Glomerular visceral epithelial cell (primary cell): ENCODE results near the gene ZBTB42.
A peak's percentile ranks its signal among the peaks of the same experiment; 100 is the strongest.

ENCODE experiments used
- DNase-seq: peaks from one replicate; pipeline ENCODE4 v3.0.0-alpha.2; 2016; ENCODE audit errors: extremely low spot score

ZBTB42 gene

DNA sequence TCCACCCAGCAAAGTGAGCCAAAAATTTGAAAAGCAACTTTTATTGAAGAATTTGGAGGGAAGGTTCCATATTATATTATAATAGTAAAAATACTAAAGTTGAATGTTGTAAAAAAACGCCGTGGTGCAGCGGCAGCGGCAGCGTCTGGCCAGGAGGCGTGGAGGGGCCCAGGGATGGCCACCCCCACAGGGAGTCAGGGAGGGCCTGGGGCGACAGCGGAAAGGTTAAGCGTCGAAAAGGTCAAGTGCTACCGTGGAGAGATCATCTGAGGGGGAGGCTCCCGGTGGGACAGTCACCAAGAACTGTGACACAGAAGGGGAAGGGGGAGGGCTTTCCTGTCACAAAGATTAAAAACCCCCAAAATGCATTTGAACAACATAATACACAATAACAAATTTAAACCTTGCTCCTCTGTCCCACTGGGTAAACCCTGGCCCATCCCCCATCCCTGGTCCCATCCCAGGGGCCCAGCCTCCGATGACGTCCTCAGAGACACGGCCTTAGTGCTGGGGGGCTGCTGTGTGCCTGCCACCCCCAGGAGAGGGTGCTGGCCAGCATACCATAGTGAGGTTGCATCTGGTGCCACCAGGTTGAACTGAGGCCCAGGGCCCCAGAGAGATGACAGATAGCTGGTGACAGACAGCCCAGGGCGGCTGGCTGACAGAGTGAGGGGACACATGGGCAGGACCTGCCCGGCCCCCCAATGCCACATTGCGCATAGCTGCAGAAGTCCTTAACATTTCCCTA is 31.4 kb upstream of the ZBTB42 start:
- DNase-seq = no peak

DNA sequence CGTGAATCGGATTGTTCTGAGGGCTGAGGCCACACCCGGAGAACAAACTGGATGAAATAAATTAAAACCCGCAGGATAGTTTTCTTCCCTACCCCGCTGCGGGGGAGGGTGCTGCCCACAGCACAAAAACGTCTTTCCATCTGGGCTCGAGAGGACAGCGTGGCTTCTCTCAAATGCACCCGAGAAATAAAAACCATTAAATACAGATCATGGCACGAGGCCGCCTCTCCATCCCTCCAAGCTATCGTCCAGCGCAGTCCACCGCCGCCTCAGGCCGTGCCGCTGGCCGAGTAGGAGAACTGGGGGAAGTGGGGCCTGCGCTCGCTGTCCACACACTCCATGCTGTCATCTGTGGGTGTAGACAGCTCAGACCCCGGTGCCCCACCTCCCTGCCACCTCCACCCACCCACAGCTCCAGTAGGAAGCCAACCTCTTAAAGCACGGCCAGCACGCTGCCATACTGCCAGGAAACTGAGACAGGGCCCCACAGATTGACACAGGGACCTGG is 30.8 kb upstream of the ZBTB42 start:
- DNase-seq = no peak

DNA sequence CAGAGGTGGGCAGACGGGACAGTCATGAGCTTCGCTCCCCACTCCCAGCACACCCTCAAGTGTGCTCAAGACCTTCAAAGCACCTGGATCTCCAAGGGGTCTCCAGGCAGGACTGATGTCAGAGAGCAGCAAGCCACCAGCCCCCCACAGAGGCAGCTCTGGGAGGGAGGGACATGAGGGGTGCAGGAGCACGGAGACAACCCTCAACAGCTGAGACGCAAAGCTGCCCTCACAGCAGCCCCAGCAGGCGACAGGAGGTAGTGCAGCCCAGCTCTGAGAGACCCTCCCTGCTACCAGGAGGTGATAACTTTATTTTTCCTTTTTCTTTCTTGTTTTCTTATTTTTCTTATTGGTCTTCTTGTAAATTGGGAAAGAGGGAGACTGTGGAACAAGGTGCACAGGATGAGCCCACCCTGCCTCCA is 30.0 kb upstream of the ZBTB42 start:
- peak; percentile 15 for DNase-seq

DNA sequence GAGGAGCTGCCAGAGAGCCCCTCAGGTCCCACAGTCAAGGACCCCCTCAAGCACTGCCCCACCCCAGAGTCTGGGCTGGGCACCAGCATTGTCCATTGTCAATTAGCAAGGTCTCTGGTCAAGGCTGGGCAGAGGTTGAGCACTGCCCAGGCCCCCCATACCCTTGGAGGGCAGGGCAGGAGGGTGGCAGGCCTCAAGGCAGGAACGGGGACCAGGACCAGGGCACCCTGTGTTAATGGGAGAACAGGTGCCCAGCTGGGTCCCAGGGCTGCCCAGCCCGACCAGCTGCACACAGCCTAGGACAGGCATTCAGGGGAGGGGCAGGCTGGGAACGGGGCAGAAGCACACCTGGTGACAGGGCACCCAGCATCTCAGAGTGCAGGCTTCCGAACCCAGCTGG is 29.5 kb upstream of the ZBTB42 start:
- no peak for DNase-seq

DNA sequence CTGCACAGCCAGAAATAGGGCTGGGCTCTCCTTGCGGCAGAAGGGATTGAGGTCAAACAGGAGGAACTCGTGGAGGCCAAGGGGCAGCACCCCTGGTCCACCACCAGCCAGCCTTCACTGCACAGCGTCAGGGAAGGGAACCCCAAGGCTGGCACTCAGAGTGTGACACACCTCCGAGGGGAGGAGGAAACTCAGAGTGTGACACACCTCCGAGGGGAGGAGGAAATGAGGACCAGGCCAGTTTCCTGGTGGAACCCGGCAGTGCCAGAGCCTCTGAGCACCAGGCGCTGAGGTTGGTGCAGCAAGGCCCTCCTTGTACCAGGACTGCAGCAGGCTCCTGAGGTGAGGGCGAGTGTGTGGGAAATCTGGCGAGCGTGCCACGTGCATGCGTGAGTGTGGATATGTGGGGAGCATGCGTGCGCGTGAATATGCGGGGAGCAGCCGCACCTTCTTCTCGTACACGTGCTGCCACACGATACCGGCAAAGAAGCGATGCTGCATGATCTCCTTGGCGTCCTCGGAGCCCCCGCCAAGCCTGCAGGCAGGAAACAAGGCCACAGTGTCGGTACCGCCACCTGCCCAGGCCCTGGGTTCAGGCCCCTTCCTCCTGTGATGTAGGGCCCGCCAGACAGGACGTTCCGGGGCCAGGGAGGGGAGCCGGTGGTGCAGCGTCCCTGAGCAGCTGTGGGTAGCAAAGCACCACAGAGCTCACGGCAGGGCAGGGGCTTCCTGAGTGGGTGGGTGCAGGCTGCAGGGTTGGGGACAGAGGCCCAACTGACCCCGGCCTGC is 28.8 kb upstream of the ZBTB42 start:
- DNase-seq = no peak

DNA sequence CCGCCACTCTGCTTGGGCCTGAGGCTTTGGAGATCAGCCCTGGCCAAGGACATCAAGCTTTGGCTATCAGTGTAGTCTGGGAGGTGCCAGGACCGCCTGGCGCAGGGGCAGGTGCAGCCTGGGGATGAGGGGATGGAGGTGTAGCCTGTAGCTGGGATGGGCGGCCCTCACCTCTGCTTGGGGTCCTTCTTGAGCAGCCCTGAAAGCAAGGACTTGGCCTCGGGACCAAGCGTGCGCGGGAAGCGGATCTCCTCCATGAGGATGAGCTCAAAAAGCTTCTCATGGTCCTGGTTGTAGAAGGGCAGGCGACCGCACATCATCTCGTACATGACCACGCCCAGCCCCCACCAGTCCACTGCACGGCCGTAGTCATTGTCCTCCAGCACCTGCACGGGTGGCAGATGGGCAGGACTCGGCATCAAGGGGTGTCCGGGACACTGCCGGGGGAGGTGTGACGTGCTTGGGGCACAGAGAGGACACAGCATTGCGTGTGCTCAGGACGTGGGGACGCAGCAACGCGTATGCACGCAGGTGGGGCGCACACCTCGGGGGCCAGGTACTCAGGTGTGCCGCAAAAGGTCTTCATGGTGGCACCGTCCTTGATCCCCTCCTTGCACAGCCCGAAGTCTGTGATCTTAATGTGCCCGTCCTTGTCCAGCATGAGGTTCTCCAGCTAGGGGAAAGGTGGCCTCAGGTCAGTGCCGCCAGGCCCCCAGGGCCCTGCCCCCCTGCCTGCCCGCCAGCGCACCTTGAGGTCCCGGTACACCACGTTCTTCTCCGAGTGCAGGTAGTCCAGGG is 28.0 kb upstream of the ZBTB42 start:
- no peak for DNase-seq

DNA sequence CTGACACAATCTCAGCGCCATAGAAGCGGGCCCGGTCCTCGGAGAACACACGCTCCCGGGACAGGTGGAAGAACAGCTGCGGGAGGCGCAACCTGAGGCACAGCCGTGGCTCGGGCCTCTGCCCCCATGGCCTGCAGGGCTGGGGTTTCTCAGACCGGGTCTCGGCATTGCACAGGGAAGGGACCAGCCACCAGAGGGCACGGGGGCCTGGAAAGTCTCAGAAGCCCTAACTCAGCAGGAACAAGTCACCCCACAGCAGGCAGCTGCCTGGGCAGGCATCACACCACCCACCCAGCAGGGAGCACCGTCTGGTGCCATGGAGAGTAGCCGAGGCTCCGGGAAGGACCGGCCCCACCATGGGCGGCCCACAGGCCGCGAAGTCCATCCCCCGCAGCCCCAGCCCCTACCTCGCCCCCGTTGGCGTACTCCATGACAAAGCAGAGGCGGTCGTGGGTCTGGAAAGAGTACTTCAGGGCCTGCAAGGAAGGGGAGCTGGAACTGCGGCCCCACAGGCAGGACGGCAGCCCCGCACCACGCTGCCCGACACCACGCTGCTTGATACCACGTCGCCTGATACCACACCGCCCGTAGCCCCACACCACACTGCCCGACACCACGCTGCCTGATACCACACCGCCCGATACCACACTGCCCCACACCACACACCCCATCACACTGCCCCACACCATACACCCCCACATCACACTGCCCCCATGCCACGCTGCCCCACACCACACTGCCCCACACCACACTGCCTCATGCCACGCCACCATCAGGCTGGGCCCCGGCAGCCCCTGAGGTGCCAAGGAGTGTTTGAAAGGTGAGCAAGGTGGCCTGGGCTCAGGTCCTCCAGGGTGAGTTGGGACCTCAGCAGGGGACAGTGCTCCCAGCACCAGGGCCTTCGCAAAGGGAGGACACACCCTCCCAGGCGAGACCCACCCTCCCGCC is 27.1 kb upstream of the ZBTB42 start:
- no peak for DNase-seq

DNA sequence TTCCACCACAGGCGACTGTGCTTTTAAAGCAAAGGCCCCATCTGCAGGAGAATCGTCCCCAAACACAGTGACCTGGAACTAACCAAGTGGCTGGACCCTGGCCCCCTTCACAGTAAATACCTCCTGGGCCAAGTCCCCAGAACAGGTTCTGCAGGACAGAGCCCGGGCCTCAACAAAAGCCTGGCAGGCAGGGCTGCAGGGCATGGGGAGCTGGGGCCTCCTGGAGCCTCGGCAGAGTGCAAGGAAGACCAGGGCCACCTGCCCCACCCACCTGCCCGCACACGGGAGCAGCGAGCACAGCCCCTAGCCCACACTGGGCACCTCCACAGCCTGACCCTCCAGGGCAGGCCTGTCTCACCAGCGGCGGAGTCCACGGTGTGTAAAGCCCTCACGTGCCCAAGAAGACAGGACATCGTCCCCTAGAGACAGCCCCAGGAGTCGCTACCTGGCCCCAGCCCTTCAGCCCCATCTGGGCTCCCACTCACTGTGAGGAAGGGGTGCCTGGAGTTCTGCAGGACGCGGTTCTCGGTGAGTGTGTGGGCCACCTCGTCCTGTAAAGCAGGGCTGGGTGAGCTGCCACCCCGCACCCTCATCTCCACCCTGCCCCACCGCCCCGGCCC is 26.3 kb upstream of the ZBTB42 start:
- no peak for DNase-seq

DNA sequence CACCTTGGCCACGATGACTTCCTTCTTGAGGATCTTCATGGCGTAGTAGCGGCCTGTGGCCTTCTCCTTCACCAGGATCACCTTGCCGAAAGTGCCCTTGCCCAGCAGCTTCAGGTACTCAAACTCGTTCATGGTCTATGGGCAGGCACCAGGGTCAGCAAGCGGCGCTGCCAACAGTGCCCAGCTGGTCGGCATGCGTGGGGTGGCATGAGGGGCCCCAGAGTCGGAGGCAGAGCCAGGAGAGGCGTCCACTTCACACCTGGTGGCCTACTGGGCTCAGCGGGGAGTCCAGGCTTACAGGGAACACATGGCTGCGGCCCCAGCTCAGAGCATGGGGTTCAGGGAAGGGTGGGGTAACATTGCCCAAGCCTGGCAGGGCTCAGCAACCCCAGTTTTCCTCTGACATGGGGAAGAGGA is 25.8 kb upstream of the ZBTB42 start:
- DNase-seq = no peak

DNA sequence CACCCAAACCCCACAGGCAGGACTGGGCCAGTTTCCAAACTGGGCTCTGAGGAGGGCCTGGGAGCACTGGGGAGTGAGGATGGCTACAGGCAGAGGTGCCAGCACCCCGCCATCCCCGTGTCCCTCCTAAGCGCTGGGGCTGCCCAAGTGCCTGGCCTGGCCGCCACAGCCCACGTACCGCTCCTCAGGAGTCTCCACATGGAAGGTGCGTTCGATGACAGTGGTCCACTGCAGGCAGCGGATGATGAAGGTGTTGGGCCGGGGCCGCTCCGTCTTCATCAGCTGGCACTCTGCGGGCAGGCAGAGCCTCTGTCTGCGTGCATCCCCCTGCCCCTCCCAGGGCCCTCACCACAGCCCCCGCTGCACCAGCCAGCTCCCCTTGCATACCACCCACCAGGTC is 24.4 kb upstream of the ZBTB42 start:
- no peak for DNase-seq

DNA sequence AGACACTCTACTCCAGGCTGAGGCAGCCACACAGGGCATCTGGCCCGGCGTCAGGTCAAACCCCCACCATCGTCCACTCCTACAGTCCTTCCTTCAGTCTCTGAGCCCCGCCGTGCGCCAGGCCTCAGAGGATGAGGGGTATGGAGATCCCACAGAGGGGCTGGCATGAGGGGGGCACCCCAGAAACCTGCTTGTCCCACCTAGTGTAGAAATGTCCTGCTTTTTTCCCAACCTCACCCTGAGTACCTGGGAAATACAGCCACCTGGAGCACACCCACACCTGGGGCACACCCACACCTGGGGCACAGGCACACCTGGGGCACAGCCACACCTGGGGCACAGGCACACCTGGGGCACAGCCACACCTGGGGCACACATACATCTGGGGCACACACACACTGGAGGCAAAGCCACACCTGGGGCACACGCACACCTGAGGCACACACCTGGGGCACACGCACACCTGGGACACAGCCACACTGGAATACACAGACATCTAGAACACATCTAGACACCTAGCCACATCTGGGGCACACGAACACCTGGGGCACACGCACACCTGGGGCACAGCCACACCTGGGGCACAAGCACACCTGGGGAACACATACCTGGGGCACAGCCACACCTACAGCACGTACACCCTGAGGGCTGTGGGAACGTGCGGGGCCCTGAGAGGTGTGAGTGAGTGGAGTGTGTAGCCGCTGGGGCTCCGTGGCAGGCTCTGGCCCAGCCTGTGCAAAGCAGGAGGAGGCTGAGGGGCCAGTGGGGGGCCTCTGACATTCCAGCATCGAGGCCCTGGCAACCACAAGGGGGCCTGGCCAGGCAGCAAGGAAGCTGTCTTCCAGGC is 23.7 kb upstream of the ZBTB42 start:
- DNase-seq = no peak

DNA sequence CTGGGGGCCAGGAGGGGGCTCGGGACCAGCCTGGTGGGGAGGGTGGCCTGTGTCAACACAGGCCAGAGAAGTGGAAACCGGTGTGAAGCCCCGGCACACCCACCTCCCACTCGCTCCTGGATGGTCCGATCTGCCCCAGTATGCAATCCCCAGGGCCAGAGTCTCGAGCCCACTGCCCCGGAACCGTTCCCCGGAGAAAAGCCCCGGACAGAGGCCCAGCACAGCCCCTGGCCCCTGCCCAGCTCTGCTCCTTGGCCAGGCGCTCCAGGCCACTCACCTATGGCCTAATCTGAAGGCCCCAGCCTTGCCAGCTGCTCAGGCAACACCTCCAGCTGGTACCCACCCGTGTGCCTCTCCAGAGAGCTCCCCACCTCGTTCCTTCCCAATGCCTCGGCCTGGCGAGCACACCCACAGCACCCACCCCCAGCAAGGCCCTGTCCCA is 23.1 kb upstream of the ZBTB42 start:
- DNase-seq = no peak

DNA sequence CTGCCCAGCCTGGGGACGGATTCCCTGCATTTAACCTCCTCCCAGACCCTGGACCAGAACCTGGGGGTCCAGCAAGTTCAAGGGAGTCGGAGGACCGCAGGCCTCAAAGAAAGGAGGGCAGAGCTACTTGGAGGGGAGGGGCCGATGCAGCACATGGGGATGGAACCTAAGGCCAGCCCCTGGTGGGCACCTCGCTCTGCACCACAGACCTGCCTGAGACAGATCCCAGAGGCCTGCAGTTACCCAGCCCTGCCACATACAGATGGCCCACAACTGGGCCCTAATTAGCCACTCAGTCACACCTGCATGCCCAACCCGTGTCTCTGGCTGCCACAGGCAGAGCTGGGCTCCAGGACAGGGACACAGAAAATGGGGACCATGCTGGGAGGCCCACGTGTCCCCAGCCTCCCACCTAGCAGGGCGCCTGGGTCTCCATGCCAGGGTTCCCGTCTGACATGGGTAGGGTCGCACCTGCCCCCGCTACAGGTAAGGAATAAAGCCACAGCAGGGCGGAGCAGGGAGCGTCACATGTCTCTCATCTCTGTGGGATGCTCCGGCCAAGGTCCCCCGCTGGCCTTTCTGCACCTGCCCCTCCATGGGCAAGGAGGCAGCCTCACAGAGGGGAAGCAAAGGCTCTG is 22.1 kb upstream of the ZBTB42 start:
- no peak for DNase-seq

DNA sequence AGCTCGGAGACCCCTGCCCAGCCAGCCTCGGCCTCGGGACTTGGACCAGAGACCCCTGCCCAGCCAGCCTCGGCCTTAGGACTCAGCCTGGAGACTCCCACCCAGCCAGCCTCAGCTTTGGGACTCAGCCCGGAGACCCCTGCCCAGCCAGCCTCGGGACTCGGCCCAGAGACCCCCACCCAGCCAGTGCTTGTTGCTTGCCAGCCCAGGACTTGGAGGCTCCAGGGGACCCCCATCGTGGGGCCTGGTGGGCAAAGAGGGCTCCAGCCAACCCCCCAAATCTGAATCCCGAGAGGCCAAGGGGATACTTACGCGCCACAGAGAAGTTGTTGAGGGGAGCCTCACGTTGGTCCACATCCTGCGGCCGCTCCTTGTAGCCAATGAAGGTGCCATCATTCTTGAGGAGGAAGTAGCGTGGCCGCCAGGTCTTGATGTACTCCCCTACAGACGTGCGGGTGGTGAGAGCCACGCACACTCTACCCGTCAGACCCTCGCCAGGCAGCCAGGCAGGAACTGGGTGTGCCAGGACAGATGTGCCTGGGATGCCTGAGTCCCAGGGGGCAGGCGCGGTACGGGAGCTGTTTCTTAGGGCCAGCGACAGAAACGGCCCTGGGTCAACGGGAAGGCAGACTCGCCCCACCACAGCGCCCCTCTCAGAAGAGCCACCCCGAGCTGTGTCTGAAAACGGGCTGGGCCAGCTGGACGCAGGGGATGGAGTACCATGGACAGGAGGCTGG is 21.0 kb upstream of the ZBTB42 start:
- DNase-seq = no peak

DNA sequence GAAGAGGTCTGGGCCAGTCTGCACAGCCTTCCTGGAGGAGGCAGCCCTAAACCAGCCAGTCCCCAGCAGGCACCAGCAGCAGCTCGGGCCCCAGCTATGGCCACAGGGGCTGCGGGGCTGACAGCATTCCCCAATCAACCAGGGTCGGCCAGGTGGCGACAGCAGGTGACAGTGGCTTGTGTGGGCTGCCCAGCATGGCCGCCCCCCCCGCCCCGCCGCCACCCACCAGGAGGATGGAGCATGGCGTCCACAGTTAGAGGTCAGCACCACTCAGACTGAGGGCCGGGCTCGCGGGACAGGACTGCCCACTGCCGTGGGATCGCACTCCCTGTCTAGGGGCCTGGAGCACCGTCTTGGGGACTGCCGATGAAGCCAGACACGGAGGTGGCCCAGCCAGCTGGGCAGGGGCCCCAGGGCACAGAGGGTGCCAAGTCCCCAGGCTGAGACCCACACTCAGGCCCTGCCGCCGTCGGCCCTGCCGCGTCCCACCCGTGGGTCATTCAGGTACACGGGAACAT is 20.3 kb upstream of the ZBTB42 start:
- DNase-seq = no peak

DNA sequence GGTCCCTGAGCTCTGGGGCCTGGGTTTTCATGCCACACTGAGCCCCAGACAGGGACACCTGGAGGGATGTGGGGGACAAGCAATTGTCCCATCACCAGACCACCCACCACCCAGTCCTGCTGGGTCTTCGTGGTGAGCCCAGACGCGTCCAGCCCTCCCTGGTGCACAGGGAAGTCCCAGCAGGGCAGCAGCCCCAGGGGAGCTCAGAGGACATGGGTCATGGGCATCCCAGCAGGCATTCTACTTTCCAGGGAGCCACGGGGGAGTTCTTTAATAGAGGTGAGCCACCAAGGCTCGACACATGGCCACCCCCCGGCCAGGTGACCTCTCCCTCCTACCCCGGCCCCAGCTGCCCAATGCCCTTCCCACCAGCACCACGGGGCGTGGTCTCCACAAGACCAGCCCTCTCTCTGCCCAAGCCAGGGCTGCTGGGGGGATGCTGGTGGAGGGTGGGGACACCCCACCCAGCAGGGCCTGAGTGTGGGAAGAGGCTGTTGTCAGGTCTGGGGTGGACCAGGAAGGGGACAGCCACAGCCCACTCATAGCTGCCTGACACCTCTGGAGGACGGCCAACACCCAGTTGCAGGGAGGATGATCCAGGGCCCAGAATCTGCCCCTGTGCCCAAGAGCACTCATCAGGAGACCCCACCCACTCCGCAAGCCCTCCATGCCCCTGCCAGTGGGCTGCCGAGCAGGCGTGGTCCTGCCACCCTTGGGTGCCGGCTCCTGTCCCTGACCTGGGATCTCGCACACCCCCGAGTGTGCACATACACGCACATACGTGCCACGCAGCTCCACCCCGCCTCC is 19.4 kb upstream of the ZBTB42 start:
- no peak for DNase-seq

DNA sequence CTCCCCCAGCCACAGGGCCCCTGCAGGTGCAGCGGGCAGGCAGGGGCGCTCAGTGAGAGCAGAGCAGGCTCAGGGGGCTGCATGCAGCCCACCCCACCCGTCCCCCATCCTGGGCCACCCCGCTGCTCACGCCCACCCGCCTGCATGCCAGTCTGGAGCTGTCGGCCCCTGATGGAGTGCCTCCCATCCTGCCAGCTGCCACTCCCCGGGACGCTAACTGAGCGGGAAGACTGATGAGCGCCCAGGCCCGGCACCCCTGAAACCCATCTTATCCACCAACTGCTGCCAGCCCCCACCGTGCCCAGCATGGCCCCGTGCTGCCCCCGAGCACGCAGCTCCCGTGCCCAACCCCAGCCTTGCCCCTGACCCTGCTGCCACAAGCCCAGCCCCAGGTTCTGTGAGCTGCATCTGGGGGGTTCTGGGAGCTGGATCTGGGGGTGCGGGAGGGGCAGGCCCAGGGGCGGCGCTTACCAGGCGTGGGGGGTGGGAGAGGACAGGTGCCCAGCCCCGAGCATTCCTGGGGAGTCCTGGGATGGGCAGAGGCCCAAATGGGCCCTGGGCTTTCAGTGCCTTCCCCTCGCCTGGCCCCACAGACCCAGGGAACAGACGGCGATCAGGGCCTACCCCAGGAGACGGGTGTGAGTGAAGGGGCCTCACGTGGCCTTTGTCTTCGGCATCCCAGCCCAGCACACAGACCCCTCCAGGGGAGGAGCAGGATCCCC is 18.7 kb upstream of the ZBTB42 start:
- no peak for DNase-seq
